ENCODE measurements around the gene CDC5L.

CDC5L gene

GRCh38 chr6:44373787-44374186 lies 13.7 kb upstream of the CDC5L start:
- no peak for DNase-seq (ENCODE audit: low read depth)

GRCh38 chr6:44375071-44375470 lies 12.4 kb upstream of the CDC5L start:
- no peak for DNase-seq (ENCODE audit: low read depth)

GRCh38 chr6:44377484-44377883 lies 10.0 kb upstream of the CDC5L start:
- DNase-seq (ENCODE audit: low read depth) = no peak

GRCh38 chr6:44377971-44378370 lies 9.5 kb upstream of the CDC5L start:
- no peak for DNase-seq (ENCODE audit: low read depth)

- DNase-seq (ENCODE audit: low read depth) = no peak
These were observed 5.8 kb upstream of the CDC5L start for GRCh38 chr6:44381739-44382138.

DNA sequence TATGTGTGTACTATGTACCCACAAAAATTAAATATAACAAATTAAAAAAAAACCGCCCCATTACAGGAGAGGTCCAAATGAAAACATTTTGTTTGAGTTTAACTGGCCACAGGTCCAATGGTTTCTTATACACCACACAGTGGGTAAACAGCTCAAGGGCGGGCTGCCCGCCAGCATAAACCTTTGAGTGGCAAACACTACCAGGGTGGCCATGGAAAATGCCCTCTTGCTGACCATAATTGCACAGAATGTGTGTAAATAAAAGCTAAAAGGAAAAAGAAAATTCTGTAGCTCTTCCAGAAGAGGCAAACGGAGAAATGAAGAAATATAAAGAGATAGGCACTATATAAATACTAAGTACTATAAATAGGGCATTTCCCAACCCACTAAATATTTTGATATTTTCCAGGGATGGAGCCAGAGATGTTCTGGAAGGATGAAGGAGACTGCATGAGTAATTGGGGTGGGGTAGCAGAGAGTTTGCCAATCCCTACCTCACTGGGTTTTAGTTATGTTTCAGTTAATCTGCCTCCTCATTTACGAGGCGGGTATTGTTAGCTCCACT lies 1.1 kb upstream of the CDC5L start:
- no peak for DNase-seq (ENCODE audit: low read depth)

DNA sequence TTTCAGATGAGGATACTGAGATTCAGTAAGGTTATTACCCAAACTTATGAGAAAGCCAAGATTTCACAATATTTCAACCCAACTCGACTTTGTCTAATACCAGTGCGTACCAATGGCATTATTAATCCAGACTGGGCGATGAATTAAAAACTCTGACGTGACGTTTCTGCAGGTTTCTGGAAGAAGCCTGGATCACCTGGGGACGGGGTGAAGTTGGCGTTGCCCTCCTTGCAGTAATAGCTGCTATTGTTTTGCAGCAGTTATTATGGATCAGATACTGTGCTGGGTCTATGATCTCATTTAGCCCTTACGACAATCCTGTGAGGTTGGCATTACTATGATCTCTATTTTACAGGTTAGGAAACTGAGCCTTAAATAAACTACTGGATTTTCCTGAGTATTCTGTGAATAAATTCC lies 569 bp upstream of the CDC5L start:
- no peak for DNase-seq (ENCODE audit: low read depth)

DNA sequence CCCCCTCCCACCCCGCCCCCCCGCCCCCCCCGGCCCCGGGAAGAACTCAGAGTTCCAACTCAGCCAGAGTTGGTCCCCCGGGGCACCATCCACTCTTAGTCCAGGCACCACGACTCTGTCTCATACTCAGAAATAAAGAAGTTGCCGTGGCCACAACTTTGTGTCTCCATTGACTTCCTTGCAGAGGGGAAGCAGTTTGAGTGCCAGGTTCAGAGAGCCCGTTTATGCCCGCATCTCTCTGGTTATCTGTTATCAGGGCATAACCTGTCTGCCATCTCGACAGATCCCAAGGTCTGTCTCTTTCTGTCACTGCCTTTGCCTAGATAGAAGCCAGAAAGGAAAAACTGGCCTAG lies 605 bp downstream of the CDC5L start:
- no peak for DNase-seq (ENCODE audit: low read depth)

GRCh38 chr6:44388887-44389286 lies 1.4 kb downstream of the CDC5L start:
- DNase-seq (ENCODE audit: low read depth) = no peak

GRCh38 chr6:44390158-44390683 lies 2.7 kb downstream of the CDC5L start:
- no peak for DNase-seq (ENCODE audit: low read depth)

DNA sequence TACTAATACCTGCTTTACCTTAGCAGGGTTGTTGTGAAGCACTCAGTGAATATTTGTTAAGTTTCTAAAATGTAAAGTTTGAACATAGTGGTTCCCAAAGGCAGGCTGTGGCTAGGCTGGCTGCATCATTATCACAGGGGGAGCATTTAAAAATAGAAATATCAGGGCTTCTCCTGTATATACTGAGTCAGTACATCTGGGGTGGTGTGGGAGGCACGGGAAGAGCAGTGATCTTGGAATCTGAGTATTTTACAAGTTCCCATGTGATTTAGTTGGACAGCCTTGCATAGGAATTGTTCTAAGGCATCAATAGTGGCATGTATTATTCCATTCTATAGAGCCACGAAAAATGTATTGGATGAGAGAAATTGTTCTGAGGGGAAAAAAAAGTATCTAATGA lies 8.0 kb downstream of the CDC5L start:
- DNase-seq (ENCODE audit: low read depth) = no peak

- no peak for DNase-seq (ENCODE audit: low read depth)
These were observed 9.5 kb downstream of the CDC5L start for GRCh38 chr6:44396968-44397367.

DNA sequence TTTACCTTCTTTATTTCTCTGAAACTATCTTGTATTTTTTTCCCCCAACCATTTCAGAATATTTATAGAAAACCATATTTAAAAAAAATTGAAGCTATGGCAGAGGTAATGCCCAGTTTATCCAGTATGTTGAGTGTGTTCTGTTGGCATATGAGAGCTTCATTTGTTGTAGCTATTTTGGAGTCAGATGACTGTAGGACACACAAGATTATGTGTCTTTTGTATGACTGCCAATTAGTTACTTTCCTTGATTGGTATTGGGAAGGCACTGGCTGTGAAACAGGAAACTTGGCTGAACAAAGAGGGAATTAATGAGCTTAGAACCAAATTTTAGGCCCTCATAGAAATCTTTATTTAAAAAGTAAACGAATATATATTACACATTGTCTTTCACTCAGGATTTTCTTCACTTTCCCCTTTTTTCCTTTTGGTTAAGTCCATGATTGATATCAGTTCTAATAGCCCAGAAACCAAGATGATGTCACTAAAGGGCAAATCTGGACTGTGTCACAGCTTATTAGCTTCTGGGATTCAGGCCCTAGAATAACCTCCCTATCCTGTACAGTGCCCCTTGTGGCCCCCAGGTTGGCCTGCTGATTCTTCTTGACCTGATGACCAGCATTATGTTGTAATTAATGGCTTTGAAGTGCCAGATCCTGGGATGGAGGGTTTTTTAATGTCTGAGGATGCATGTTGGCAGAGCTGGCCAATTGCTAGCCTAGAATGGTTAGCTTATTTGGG lies 10.1 kb downstream of the CDC5L start:
- no peak for DNase-seq (ENCODE audit: low read depth)

DNA sequence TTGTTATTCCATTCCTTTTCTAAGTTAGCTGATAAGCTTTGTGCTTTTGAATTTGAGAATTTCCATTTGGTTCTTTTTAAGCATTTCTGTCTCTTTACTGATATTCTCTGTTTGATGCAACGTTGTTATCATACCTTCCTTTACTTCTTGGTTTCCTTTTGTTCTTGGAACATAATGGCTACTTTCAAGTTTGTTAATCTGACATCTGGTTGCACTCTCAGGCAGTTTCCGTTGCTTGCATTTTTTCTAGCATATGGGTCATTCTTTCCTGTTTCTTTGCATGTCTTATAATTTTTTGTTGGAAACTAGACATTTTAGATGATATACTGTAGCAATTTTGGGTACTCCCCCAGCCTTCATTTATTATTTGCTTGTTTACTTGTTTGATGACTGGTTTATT lies 12.5 kb downstream of the CDC5L start:
- DNase-seq (ENCODE audit: low read depth) = no peak

DNA sequence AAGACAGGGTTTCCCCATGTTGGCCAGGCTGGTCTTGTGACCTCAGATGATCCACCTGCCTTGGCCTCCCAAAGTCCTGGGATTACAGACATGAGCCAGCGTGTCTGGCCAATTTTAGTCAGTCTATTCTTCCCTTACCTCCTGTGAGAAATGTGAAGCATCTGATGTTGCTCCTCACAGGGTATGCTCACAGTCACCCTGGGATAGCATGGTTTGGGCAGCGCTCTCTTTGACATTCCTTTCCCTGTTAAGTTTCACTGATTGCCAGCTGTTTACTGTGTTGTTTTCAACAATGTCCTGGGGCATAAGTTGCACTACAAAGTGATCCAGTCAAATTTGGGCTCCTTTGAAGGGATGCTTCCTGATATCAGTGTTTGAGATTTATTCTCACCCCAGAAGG lies 13.1 kb downstream of the CDC5L start:
- no peak for DNase-seq (ENCODE audit: low read depth)

DNA sequence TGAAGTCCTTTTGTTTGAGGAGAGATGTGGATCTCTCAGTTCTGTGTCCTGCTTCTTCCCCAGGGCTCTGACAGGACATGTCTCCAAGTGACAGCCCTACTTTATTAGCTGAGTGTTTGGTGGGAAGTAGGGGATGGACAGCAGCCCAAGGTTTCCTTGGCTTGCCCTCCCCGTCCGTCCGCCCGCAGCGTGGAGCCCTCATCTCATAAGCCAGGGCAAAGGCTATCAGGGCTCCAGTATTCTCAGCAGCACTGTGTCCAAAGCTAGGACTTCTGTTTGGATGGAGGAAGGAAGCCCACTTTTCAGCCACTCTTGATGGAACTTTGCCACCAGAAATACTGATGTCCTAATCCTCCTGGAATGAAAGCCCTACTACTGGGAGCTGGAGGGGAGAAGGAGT lies 13.6 kb downstream of the CDC5L start:
- DNase-seq (ENCODE audit: low read depth) = no peak

DNA sequence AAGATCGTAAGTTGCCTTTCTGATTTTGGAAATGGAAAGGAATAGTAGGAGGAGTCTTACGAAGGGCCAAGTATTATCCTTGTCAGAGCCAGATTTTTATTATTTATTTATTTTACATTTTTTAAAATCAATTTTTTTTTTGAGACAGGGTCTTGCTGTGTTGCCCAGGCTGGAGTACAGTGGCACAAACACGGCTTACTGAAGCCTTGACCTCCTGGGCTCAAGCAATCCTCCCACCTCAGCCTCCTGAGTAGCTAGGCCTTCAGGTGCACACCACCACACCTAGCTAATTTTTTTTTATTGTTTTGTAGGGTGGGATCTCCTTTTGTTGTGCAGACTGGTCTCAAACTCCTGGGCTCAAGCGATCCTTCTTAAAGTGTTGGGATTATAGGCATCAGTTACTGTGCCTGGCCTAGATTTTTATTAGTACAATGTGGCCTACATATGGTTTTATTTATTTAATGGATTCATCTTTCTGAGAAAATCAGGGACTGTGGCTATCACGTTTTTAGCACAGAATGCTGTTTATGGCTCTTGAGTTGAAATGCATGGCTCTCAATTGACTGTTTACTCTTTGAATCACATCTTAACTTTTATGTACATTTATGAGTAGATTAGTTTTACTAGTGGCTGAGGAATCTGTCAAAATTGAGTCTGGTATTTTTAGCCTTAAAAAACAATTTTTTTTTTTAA lies 16.7 kb downstream of the CDC5L start:
- no peak for DNase-seq (ENCODE audit: low read depth)

DNA sequence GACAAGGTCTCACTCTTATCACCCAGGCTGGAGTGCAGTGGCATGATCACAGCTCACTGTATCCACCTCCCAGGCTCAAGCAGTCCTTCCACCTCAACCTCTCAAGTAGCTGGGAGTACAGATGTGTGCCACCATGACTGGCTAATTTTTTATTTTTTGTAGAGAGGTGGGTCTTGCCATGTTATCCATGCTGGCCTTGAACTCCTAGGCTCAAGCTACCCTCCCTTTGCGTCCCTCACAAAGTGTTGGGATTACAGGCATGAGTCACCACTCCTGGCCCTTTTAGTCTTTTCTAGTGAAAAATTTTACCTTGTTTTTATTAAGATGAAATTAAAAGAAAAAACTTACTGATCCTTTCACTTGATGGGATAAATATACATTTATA lies 17.2 kb downstream of the CDC5L start:
- no peak for DNase-seq (ENCODE audit: low read depth)

DNA sequence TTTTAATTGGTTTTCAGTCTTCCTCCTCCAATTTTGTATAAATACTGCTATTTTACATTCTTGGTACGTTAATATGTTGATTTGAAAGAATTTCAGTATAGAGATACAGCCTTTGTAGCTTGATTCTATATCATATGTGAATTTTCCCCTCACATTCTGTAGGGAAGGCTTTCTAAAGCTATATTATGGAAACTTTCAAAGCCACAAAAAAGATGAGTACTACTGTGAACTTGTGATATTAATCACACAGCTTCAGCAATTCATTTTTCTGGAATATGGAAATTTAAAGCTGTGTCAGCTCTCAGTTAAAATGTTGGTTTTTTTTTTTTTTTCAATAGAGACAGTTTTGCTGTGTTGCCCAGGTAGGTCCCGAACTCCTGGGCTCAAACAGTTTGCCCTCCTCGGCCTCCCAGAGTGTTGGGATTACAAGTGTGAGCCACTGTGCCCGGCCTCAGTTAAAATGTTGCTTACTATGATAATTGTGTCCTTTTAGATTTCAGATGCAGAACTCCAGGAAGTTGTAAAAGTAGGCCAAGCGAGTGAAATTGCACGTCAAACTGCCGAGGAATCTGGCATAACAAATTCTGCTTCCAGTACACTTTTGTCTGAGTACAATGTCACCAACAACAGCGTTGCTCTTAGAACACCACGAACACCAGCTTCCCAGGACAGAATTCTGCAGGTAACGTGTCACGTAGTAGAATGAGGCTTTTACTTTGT lies 20.6 kb downstream of the CDC5L start:
- no peak for DNase-seq (ENCODE audit: low read depth)

GRCh38 chr6:44409207-44409794 lies 21.8 kb downstream of the CDC5L start:
- DNase-seq (ENCODE audit: low read depth) = no peak

- DNase-seq (ENCODE audit: low read depth) = no peak
These were observed 22.9 kb downstream of the CDC5L start for GRCh38 chr6:44410363-44410762.

DNA sequence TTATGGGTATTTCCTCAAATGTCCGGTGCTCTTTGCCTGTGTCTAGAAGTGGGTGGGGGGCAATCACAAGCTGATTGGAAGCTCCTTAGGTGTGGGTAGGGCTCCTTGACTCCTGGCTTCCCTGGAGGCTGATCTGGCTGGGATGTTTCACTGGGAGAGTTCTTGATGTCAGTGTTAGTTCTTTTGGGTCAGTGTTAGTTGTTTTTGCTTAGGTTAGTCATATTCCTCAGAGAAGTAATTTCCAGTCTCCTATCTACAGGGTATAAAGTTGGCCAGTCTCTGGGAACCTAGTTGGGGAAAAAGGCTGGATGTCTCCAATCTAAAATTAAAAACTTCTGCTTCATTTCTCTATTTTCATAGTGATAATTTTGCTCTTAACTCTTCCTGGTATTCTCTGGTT lies 23.6 kb downstream of the CDC5L start:
- DNase-seq (ENCODE audit: low read depth) = no peak
